Mucosa of descending colon (tissue), 3 donors: ENCODE data around the gene CMC4. TPM values are rescaled to one million over a fixed set of nuclear protein-coding genes. Genes with fewer than 3 reads are reported as not detected.
A peak's percentile ranks its signal among the peaks of the same experiment; 100 is the strongest.

ENCODE experiments used
- ATAC-seq: fragments of 200-7000 bp; cut with Tn5 transposase; one replicate; pipeline ENCODE4 v1.9.1; 2020; ENCODE audit warnings: mild to moderate bottlenecking, moderate library complexity
- DNase-seq, 3 donors: peaks; one replicate each; pipeline ENCODE4 v3.0.0-alpha.2; 2020
- H3K36me3 ChIP-seq: fragments of 200-600 bp; one replicate; pipeline ENCODE4 v1.8.0; 2021; ENCODE audit warnings: low read depth, mild to moderate bottlenecking
- H3K4me1 ChIP-seq: fragments of 200-600 bp; one replicate; pipeline ENCODE4 v1.8.0; 2021; ENCODE audit warnings: low read depth, mild to moderate bottlenecking
- H3K4me3 ChIP-seq: fragments of 200-600 bp; one replicate; pipeline ENCODE4 v1.8.0; 2021; ENCODE audit warnings: mild to moderate bottlenecking
- H3K9me3 ChIP-seq: fragments of 200-600 bp; one replicate; pipeline ENCODE4 v1.8.0; 2021; ENCODE audit warnings: mild to moderate bottlenecking
- CTCF ChIP-seq: fragments of 200-600 bp; IDR thresholded peaks from one replicate; pipeline ENCODE4 v1.8.0; 2022; ENCODE audit warnings: antibody characterized with exemption, mild to moderate bottlenecking
- intact Hi-C, 2 donors: fragments of 100-400 bp; cut with DNase I in 1 of 2; cut with micrococcal nuclease in 1 of 2; formaldehyde crosslinking; loops; one replicate each; pipeline versions ENCODE4 v1.11.0 to v1.11.1; 2022; cut with DNase I, micrococcal nuclease
- total RNA-seq, 3 donors: library from RNA; stranded (reverse); fragmentation: NEBNext Ultra II Directional in 2 of 3; extraction: Animal tissue kit (Norgen Biotek cat#: 25700) in 2 of 3; gene quantifications; one replicate each; pipeline versions ENCODE4 v1.2.1 to v1.2.4, GENCODE V29; 2021 to 2023
- donor health status: DM: no; HTN: no; CAD: no; lungs with moderate emphysema.
- donor health status: DM: no; HTN: no; CAD: no.
- donor health status: DM: no; HTN: yes; CAD: no.

The CMC4 gene
- total RNA-seq, 3 donors from 2014 or later, result 1.9 to 5.2 (median 4.8) TPM

DNA sequence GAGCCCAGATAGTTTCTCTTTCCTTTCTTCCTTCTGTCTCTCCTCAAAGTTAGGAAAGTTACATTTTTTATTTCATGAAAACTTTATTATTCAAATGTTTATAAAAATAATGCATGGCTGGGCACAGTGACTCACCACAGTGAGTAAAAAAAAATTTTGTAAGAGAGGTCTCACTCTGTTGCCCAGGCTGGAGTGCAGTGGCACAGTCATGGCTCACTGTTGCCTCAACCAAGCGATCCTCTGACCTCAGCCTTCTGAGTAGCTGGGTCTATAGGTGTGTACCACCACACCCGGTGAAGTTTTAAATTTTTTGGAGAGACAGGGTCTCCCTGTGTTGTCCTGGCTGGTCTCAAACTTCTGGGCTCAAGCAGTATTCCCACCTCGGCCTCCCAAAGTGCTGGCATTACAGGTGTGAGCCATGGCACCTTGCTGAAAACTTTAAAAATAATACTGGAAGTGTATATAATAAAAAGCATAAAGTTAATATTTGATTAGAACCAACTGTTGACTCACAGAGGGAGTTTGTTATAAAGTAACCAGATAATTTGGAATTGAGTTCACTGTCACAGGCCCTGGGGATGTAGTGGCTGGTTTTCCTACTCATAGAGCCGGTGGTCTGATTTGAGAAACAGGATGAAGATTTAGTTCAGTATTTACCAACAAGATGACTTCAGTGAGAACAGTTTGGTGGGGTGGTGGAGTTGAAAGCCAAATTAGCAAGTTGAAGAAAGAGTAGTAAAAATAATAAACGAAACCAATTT, 18.0 kb downstream of the CMC4 start:
- Histone ChIP-seq H3K36me3 (no peaks in the 10 kb centered on the region), H3K9me3 (no peaks in the 10 kb centered on the region), H3K4me3 (no peak overlapping the region), H3K4me1 (no peaks in the 10 kb centered on the region)
- ATAC-seq (peak; percentile 30), DNase-seq (no peak)
- TF ChIP-seq CTCF, result no peak
- intact Hi-C loops, result no loop called here

GRCh38 chrX:155048977-155049619, 21.8 kb downstream of the CMC4 start:
- peak; percentile 87 for ATAC-seq
- intact Hi-C loops, result no loop called here
- no peaks in the 10 kb centered on the region for H3K36me3 ChIP-seq
- H3K9me3 ChIP-seq, result no peaks in the 10 kb centered on the region
- peak; percentile 16 for TF ChIP-seq CTCF
- no peak overlapping the region for H3K4me3 ChIP-seq
- no peaks in the 10 kb centered on the region for H3K4me1 ChIP-seq
- peak in 1 of 3 donors; percentile 61 for DNase-seq

DNA sequence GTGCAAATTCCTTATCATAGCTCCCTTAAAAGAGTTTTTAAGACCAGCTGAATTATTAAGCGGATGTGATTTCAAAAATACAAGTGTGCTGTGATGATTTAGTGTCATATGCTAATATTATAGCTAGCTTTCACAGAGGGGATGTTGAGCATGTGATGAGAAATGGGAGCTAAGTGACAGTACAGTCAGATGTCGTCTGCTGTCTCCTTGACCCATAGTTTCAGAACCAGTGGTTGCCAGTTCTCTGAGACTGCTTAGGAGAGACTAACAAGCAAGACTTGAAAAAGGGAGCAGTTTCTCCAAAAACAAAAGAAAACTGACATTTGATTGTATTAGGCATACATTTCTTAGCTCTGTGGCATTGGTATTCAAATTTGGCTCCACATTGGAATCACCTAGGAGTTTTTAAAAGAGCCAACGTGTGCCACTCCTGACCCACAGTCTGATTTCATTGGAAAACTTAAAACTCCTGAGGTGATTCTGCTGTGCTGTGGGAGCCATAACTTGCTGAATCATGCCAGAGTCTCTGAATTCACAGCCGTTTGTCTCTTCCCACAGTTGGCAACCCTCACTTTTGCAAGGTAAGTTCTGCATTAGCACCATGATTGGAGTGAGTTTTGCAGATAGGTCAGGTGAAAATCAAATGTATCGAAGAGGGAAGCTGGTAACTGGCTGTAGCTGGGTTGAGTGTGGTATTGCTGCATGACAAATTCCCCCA, 24.0 kb downstream of the CMC4 start:
- no peak for DNase-seq
- intact Hi-C loops, result no loop called here
- no peaks in the 10 kb centered on the region for H3K4me1 ChIP-seq
- ATAC-seq, result no peak
- no peak overlapping the region for H3K4me3 ChIP-seq
- H3K9me3 ChIP-seq, result no peaks in the 10 kb centered on the region
- TF ChIP-seq CTCF, result no peak
- H3K36me3 ChIP-seq, result no peaks in the 10 kb centered on the region

DNA sequence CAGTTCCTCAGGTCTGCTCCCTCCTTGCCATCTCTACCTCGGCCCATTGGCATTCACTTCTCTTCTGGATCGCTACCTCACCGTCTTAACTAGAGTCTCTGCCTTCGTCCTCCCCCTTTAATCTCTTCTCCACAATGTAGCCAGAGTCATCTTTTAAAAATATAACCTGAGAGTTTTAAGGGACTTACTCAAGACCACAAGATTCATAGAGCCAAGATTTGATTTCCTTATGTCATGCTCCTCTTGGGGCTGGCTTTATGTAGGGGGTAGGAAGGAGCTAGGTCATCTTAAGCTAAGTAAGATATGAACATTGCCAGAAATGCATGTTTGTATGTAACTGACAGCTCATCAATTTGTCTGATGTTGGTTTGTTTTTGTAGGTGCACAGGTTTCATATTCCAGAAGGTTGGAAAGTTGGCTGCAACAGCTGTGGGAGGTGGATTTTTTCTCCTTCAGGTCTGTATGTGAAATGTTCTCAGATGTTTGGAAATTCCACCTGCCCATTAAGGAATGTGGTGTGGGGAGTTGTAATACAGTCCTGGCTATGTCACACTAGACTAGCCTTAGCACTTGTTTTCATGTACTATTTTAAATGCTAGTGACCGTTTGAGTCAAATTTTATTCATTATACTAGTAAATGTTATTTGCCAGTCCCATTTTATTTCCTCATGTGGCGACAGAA, 24.7 kb downstream of the CMC4 start:
- Histone ChIP-seq H3K36me3 (no peaks in the 10 kb centered on the region), H3K9me3 (no peaks in the 10 kb centered on the region), H3K4me1 (no peaks in the 10 kb centered on the region), H3K4me3 (no peak overlapping the region)
- TF ChIP-seq CTCF, result no peak
- no peak for ATAC-seq
- intact Hi-C loops, result no loop called here
- DNase-seq, result no peak

GRCh38 chrX:155035688-155036087, 35.2 kb downstream of the CMC4 start:
- intact Hi-C loops, result no loop called here
- no peak for ATAC-seq
- H3K9me3 ChIP-seq, result no peaks in the 10 kb centered on the region
- no peak for TF ChIP-seq CTCF
- no peaks in the 10 kb centered on the region for H3K4me1 ChIP-seq
- no peak for DNase-seq
- no peak overlapping the region for H3K4me3 ChIP-seq
- H3K36me3 ChIP-seq, result no peaks in the 10 kb centered on the region
